DOHH2 (cell line): ENCODE data around the gene ERAP2.

ENCODE experiments used
- H3F3A ChIP-seq: fragments of 200-600 bp; sonication (generic), shearing (Covaris generic); 2 replicates; pipeline ENCODE4 v1.6.0; 2016; ENCODE audit warnings: antibody characterized with exemption, mild to moderate bottlenecking; ENCODE audit not compliant: control insufficient read depth, insufficient read depth
- H3K27ac ChIP-seq: fragments of 200-600 bp; sonication (generic); 2 replicates; pipeline ENCODE4 v1.5.1; 2014; ENCODE audit warnings: low read depth, mild to moderate bottlenecking, low read length, moderate library complexity
- H3K27me3 ChIP-seq: fragments of 200-600 bp; sonication (generic); 2 replicates; pipeline ENCODE4 v1.6.1; 2014; ENCODE audit warnings: mild to moderate bottlenecking, low read length, mixed read lengths; ENCODE audit not compliant: control insufficient read depth
- H3K36me3 ChIP-seq: fragments of 200-600 bp; sonication (generic); 2 replicates; pipeline ENCODE4 v1.6.1; 2014; ENCODE audit warnings: mild to moderate bottlenecking, low read length, moderate library complexity, mixed read lengths; ENCODE audit not compliant: control insufficient read depth
- H3K4me1 ChIP-seq: fragments of 200-600 bp; sonication (generic); 2 replicates; pipeline ENCODE4 v1.6.1; 2014; ENCODE audit warnings: mild to moderate bottlenecking, low read length, mixed read lengths; ENCODE audit not compliant: control insufficient read depth
- H3K4me2 ChIP-seq: fragments of 200-600 bp; sonication (generic); 2 replicates; pipeline ENCODE4 v1.6.0; 2014; ENCODE audit warnings: mild to moderate bottlenecking, low read length, moderate library complexity
- H3K4me3 ChIP-seq: fragments of 200-600 bp; sonication (generic); 2 replicates; pipeline ENCODE4 v1.5.1; 2014; ENCODE audit warnings: mild to moderate bottlenecking, low read length, mixed read lengths
- H3K79me2 ChIP-seq: fragments of 200-600 bp; sonication (generic); 2 replicates; pipeline ENCODE4 v1.6.1; 2014; ENCODE audit warnings: mild to moderate bottlenecking, low read length, mixed read lengths; ENCODE audit not compliant: control insufficient read depth
- H3K9me2 ChIP-seq: fragments of 200-600 bp; sonication (generic); replicated peaks from 2 replicates; pipeline ENCODE4 v1.6.1; 2014; ENCODE audit warnings: mild to moderate bottlenecking, low read length, mixed read lengths; ENCODE audit not compliant: control insufficient read depth
- H3K9me3 ChIP-seq: fragments of 200-600 bp; sonication (generic); 2 replicates; pipeline ENCODE4 v1.6.1; 2014; ENCODE audit warnings: antibody characterized with exemption, low read length, mixed read lengths; ENCODE audit not compliant: control insufficient read depth, insufficient read depth
- H4K20me1 ChIP-seq: fragments of 200-600 bp; sonication (generic); 2 replicates; pipeline ENCODE4 v1.6.0; 2014; ENCODE audit warnings: low read depth, mild to moderate bottlenecking, antibody characterized with exemption, low read length, moderate library complexity; ENCODE audit not compliant: control insufficient read depth, insufficient read depth
- EZH2phosphoT487 ChIP-seq: fragments of 200-600 bp; sonication (generic); IDR thresholded peaks from 2 replicates; pipeline ENCODE4 v1.6.1; 2017; ENCODE audit warnings: borderline replicate concordance, mild to moderate bottlenecking, antibody characterized with exemption, low read length, moderate library complexity, mixed read lengths
- TF ChIP-seq, protein P1 (sequence below): fragments of 200-600 bp; sonication (generic); IDR thresholded peaks from one replicate; pipeline ENCODE4 v1.5.1; 2014; ENCODE audit warnings: antibody characterized with exemption, mild to moderate bottlenecking, low read depth, low read length; ENCODE audit not compliant: poor library complexity, severe bottlenecking

The ERAP2 gene

DNA sequence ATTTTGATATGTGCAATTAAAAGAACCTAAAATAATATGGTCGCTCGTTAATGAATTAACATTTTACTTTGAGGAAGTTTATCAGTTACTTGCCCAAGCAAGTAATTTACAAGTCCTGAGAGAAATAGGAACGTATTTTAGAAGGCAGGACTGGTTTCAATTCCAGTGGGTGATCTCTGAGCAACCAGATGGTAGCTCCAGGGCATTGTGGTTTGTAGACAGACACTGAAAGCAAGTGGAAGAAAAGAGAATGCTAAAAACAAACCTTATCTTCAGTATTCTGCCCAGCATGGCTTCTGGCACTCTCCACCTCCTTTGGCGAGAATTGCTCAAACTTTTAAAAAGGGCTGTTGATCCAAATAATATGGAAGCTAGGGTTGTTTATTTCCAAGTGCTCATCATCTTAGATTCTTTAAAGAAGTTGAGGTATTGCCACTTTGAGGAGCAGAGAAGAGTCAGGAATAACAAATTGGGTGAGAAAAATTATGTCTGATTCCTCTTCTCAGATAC is 31.8 kb upstream of the ERAP2 start:
- H3F3A ChIP-seq = no peaks in the 10 kb centered on the region
- H4K20me1 ChIP-seq = no peaks in the 10 kb centered on the region
- no peaks in the 10 kb centered on the region for H3K4me1 ChIP-seq
- no peaks in the 10 kb centered on the region for H3K79me2 ChIP-seq
- no peak overlapping the region for H3K4me3 ChIP-seq
- no peaks in the 10 kb centered on the region for H3K36me3 ChIP-seq
- no peaks in the 10 kb centered on the region for H3K9me2 ChIP-seq
- TF ChIP-seq EZH2phosphoT487 = no peak
- TF ChIP-seq, protein P1, sequence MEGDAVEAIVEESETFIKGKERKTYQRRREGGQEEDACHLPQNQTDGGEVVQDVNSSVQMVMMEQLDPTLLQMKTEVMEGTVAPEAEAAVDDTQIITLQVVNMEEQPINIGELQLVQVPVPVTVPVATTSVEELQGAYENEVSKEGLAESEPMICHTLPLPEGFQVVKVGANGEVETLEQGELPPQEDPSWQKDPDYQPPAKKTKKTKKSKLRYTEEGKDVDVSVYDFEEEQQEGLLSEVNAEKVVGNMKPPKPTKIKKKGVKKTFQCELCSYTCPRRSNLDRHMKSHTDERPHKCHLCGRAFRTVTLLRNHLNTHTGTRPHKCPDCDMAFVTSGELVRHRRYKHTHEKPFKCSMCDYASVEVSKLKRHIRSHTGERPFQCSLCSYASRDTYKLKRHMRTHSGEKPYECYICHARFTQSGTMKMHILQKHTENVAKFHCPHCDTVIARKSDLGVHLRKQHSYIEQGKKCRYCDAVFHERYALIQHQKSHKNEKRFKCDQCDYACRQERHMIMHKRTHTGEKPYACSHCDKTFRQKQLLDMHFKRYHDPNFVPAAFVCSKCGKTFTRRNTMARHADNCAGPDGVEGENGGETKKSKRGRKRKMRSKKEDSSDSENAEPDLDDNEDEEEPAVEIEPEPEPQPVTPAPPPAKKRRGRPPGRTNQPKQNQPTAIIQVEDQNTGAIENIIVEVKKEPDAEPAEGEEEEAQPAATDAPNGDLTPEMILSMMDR = no peak
- no peak overlapping the region for H3K4me2 ChIP-seq
- no peaks in the 10 kb centered on the region for H3K9me3 ChIP-seq
- H3K27ac ChIP-seq = no peak overlapping the region
- H3K27me3 ChIP-seq = no peaks in the 10 kb centered on the region

DNA sequence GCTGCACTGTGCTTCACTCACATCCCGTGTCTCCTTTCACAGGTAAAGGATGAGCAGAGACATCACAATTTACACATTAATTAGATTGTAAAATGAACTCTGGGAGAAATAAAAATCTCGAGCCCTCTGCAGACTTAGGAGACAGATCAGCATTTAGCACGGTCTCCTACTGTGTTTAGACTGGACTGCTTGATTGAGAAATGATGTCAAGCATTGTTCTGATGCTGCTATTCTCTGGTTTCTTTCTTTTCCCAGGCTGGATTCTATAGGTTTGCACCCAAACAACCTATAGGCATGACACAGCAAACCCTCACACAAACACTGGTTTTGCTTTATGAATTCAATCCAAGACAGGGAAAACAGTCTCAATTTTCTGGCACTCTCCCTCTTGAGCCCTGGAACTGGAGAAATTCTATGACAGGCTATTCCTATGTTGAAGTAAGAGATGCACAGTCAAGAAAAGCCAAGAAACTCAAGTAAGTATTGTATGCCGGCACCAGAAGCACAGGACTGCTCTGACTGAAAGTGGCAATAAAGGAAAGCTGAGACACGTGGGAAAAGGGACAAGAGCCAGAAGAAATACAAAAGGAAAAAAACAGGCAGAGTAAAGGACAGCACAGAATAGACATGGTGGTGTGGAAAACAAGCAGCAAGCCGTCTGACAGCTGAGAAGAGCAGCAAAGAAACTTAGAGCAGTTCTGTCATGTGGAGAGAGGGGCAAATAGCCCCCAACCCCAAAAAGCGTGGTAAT is 24.8 kb upstream of the ERAP2 start:
- no peaks in the 10 kb centered on the region for H3K36me3 ChIP-seq
- H3K4me1 ChIP-seq = no peaks in the 10 kb centered on the region
- no peaks in the 10 kb centered on the region for H3K79me2 ChIP-seq
- H4K20me1 ChIP-seq = no peaks in the 10 kb centered on the region
- no peaks in the 10 kb centered on the region for H3F3A ChIP-seq
- no peak overlapping the region for H3K4me3 ChIP-seq
- no peak overlapping the region for H3K4me2 ChIP-seq
- TF ChIP-seq EZH2phosphoT487 = no peak
- TF ChIP-seq, protein P1 = no peak
- no peaks in the 10 kb centered on the region for H3K27me3 ChIP-seq
- no peaks in the 10 kb centered on the region for H3K9me2 ChIP-seq
- H3K27ac ChIP-seq = no peak overlapping the region
- peaks cover 4% of the 10 kb centered on the region; the same call in 1 of the 2 replicates for H3K9me3 ChIP-seq

DNA sequence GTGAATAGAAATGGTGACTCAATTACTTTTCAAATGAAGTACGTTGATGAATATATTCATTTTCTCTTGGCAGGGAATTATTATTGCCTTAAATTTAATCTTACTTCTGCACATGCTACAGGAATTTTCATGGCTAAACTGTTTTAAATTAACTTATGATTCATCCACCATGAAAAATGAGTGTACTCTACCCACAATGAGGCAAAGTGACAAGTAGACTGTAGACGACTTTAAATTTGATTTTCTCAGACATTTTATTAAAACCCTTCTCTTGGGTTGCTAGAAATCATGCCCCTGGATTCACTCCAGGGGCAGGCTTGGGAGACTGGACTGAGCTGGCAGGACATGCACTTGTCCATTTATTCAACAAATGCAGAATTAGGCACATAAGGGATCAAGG is 23.5 kb upstream of the ERAP2 start:
- Histone ChIP-seq H3K4me1 (no peaks in the 10 kb centered on the region), H4K20me1 (no peaks in the 10 kb centered on the region), H3K4me3 (no peak overlapping the region), H3K36me3 (no peaks in the 10 kb centered on the region), H3K9me3 (peaks cover 4% of the 10 kb centered on the region; the same call in 1 of the 2 replicates), H3K27me3 (no peaks in the 10 kb centered on the region), H3K9me2 (no peaks in the 10 kb centered on the region), H3F3A (no peaks in the 10 kb centered on the region), H3K4me2 (no peak overlapping the region), H3K27ac (no peak overlapping the region), H3K79me2 (no peaks in the 10 kb centered on the region)
- TF ChIP-seq EZH2phosphoT487 = no peak
- TF ChIP-seq, protein P1 = no peak
